Rectal smooth muscle tissue (tissue), 1 donor: Measurements from ENCODE around the gene LMAN2.

Source experiments
- H3K27ac ChIP-seq: one replicate; pipeline ENCODE4 v1.7.0; 2013; ENCODE audit warnings: low read depth, low read length, inconsistent platforms
- H3K27me3 ChIP-seq: one replicate; pipeline ENCODE4 v1.7.0; 2013; ENCODE audit warnings: low read length; ENCODE audit not compliant: control insufficient read depth, insufficient read depth
- H3K36me3 ChIP-seq: one replicate; pipeline ENCODE4 v1.7.0; 2013; ENCODE audit warnings: low read length; ENCODE audit not compliant: control insufficient read depth, insufficient read depth
- H3K4me1 ChIP-seq: one replicate; pipeline ENCODE4 v1.7.0; 2013; ENCODE audit warnings: low read length; ENCODE audit not compliant: control insufficient read depth, insufficient read depth
- H3K4me3 ChIP-seq: one replicate; pipeline ENCODE4 v1.7.0; 2013; ENCODE audit warnings: low read length
- H3K9ac ChIP-seq: one replicate; pipeline ENCODE4 v1.7.0; 2013; ENCODE audit warnings: low read length

The LMAN2 gene

GRCh38 chr5:177351392-177352329 lies at the start of gene LMAN2:
Gene LMAN2 (minus strand): TSS chr5:177351668. CDS start chr5:177351647, 21 bp downstream.
- Histone ChIP-seq H3K4me1 (peaks cover 9% of the 10 kb centered on the region), H3K36me3 (peaks cover 7% of the 10 kb centered on the region), H3K27ac (peak within 1 kb of the TSS; percentile 97), H3K27me3 (no peaks in the 10 kb centered on the region), H3K4me3 (peak within 1 kb of the TSS; percentile 91), H3K9ac (peak within 1 kb of the TSS; percentile 91)

- no peak within 1 kb of the TSS for H3K9ac ChIP-seq
- H3K4me3 ChIP-seq, result no peak within 1 kb of the TSS
- no peak within 1 kb of the TSS for H3K27ac ChIP-seq
- no peaks in the 10 kb centered on the region for H3K36me3 ChIP-seq
- peaks cover 11% of the 10 kb centered on the region for H3K4me1 ChIP-seq
- peaks cover 18% of the 10 kb centered on the region for H3K27me3 ChIP-seq
These were observed 48.8 kb upstream of the LMAN2 start, which contains the start of gene PFN3 for GRCh38 chr5:177399997-177400868. Gene PFN3 (minus strand): TSS chr5:177400661. CDS start chr5:177400576, 85 bp downstream.

DNA sequence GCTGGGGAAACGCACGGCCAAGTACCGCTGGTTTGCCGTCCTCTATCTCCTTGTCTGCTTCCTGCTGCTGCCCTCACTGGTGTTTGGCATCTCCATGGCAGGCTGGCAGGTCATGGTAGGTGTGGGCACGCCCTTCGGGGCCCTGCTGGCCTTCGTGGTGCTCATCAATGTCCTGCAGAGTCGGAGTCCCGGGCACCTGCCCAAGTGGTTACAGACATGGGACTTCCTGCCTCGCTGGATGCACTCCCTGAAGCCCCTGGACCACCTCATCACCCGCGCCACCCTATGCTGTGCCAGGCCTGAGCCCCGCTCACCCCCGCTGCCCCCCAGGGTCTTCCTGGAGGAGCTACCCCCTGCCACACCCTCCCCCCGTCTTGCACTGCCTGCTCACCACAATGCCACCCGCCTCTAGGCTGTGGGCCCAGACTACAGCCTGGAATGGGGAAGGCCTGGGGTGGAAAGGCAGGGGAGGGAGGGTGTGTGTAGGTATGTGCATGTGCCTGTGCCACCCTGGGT lies 46.5 kb upstream of the LMAN2 start:
- no peak overlapping the region for H3K27ac ChIP-seq
- H3K27me3 ChIP-seq, result peaks cover 15% of the 10 kb centered on the region
- no peaks in the 10 kb centered on the region for H3K36me3 ChIP-seq
- H3K4me3 ChIP-seq, result no peak overlapping the region
- H3K9ac ChIP-seq, result no peak overlapping the region
- peaks cover 3% of the 10 kb centered on the region for H3K4me1 ChIP-seq

- Histone ChIP-seq H3K27ac (no peak overlapping the region), H3K27me3 (peaks cover 9% of the 10 kb centered on the region), H3K4me1 (no peaks in the 10 kb centered on the region), H3K4me3 (no peak overlapping the region), H3K36me3 (no peaks in the 10 kb centered on the region), H3K9ac (no peak overlapping the region)
These were observed 45.3 kb upstream of the LMAN2 start for GRCh38 chr5:177396807-177397206.

DNA sequence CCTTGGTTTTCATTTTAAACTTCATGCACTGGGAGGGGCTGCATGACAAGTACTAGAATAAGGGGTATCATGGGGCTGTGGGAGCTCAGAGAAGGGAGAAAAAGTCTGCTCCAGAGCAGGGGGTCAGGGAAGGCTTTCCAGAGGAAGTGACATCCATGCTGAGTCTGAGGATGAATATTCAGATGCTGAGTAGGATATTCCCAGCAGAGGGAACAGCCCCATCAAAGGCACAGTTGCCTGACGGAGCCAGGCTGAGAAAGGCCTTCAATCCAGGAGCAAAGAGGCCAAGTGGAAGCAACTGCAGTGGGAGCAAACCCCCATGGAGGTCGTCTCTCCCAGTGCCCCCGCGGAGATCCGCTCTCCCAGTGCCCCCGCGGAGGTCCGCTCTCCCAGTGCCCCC lies 44.6 kb upstream of the LMAN2 start:
- Histone ChIP-seq H3K27ac (no peak overlapping the region), H3K9ac (no peak overlapping the region), H3K4me1 (no peaks in the 10 kb centered on the region), H3K27me3 (peaks cover 8% of the 10 kb centered on the region), H3K4me3 (no peak overlapping the region), H3K36me3 (no peaks in the 10 kb centered on the region)

DNA sequence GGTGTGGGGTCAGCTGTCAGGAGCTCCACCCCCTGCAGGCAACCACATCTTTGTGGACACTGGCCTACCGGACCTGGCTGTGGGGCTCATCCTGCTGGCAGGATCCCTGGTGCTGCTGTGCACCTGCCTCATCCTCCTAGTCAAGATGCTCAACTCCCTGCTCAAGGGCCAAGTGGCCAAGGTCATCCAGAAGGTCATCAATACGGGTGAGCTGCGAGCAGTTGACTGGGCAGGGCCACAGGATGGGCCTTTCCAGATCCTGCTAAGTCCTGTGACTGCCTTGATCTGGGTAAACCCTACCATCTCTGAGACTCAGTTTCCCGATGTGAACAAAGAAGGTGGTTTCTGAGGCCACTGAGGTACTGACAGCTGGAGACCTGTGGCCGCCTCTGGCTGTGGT lies 42.5 kb upstream of the LMAN2 start:
- no peak overlapping the region for H3K27ac ChIP-seq
- H3K4me1 ChIP-seq, result no peaks in the 10 kb centered on the region
- H3K27me3 ChIP-seq, result no peaks in the 10 kb centered on the region
- no peak overlapping the region for H3K9ac ChIP-seq
- H3K36me3 ChIP-seq, result no peaks in the 10 kb centered on the region
- no peak overlapping the region for H3K4me3 ChIP-seq

GRCh38 chr5:177393206-177393765 lies 41.8 kb upstream of the LMAN2 start:
- H3K36me3 ChIP-seq, result no peaks in the 10 kb centered on the region
- no peaks in the 10 kb centered on the region for H3K27me3 ChIP-seq
- H3K27ac ChIP-seq, result no peak overlapping the region
- no peak overlapping the region for H3K4me3 ChIP-seq
- H3K4me1 ChIP-seq, result no peaks in the 10 kb centered on the region
- no peak overlapping the region for H3K9ac ChIP-seq

- Histone ChIP-seq H3K4me1 (no peaks in the 10 kb centered on the region), H3K27me3 (no peaks in the 10 kb centered on the region), H3K36me3 (no peaks in the 10 kb centered on the region), H3K9ac (no peak overlapping the region), H3K4me3 (no peak overlapping the region), H3K27ac (no peak overlapping the region)
These were observed 41.3 kb upstream of the LMAN2 start for GRCh38 chr5:177392765-177393164.

- Histone ChIP-seq H3K9ac (no peak overlapping the region), H3K36me3 (no peaks in the 10 kb centered on the region), H3K4me3 (no peak overlapping the region)
These were observed 39.2 kb upstream of the LMAN2 start for GRCh38 chr5:177390363-177391300.

DNA sequence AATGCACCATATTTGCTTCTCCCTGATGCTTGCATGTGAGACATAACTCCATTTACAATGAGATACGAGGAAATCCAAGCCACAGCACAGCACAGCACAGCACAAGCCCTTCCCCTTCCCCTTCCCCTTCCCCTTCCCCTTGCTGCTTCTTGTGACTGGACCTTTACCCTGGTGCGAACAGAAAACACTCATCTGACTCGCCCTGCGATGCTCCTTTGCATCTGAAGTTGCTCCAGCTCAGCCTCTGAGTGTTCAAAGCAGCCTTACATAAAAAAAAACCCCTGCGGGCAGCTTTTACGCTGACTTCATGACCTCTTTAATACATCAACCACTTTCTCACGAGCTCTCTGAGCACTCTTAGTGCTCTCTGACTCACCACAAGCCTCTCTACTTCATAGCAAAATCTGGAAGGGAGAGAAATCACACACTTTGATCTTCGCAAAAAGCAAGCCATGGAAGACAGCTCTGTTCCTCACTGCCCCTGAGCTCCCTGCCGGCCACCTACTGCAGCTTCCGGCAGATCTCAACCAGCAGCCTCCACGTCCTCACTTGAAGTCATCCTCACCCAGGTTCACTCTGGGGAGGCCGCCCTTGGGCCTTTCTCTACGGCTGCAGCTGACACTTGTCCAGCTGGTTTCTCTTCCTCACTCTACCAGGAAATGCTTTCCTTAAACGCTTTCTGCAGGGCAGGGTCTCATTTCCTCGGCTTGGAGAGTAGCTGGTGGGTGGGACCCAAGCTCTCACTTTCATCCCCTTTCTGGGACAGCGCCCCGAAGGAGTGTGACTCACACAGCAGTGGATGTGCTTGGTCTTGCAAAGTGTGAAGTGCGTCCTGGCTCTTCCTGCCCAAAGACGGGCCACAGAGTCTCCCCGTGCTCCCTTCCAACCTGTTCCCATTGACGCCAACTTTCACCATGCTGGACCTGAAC lies 38.0 kb upstream of the LMAN2 start:
- no peaks in the 10 kb centered on the region for H3K27me3 ChIP-seq

More at GRCh38 chr5:177390363-177391300, 39.2 kb upstream of the LMAN2 start:
- Histone ChIP-seq H3K27ac (no peak overlapping the region), H3K27me3 (no peaks in the 10 kb centered on the region), H3K4me1 (no peaks in the 10 kb centered on the region)

More for the DNA sequence above, 38.0 kb upstream of the LMAN2 start:
- Histone ChIP-seq H3K4me1 (no peaks in the 10 kb centered on the region), H3K4me3 (no peak overlapping the region), H3K36me3 (no peaks in the 10 kb centered on the region), H3K27ac (peak overlapping the region; percentile 30), H3K9ac (no peak overlapping the region)
